Adrenal gland (tissue), 12 donors: Measurements from ENCODE around the gene TMEM271. TPM values are rescaled to one million over a fixed set of nuclear protein-coding genes. Genes with fewer than 3 reads are reported as not detected.

Experiments used
- DNase-seq, 7 donors: peaks; one replicate each; pipeline ENCODE4 v3.0.0-alpha.2; 2019 to 2020
- H3K27ac ChIP-seq, 5 donors: fragments of 200-600 bp; sonication (generic) in 4 of 5; 1 replicate in 3 of 5; 2 replicates in 2 of 5; pipeline versions ENCODE4 v1.5.1 to v1.8.0; 2016 to 2020; ENCODE audit warnings: mild to moderate bottlenecking in 1 of 5
- H3K27me3 ChIP-seq: fragments of 200-600 bp; 2 replicates; pipeline ENCODE4 v1.8.0; 2021
- H3K36me3 ChIP-seq, 2 donors: fragments of 200-600 bp; replicated peaks in 1 of 2; 1 replicate in 1 of 2; 2 replicates in 1 of 2; pipeline versions ENCODE4 v1.5.1 to v1.8.0; 2018 to 2022
- H3K4me1 ChIP-seq, 2 donors: fragments of 200-600 bp; replicated peaks in 1 of 2; 1 replicate in 1 of 2; 2 replicates in 1 of 2; pipeline versions ENCODE4 v1.5.1 to v1.8.0; 2018 to 2021
- H3K4me3 ChIP-seq, 4 donors: fragments of 200-600 bp; sonication (generic) in 3 of 4; one replicate each; pipeline ENCODE4 v1.5.1; 2016 to 2018
- H3K9me3 ChIP-seq, 3 donors: fragments of 200-600 bp; sonication (generic) in 1 of 3; replicated peaks in 1 of 3; 1 replicate in 2 of 3; 2 replicates in 1 of 3; pipeline versions ENCODE4 v1.5.1 to v1.8.0; 2016 to 2021
- POLR2A ChIP-seq, 2 donors: fragments of 450-650 bp; IDR thresholded peaks; one replicate each; pipeline ENCODE4 v1.6.1; 2017; ENCODE audit warnings: antibody characterized with exemption in 2 of 2, mild to moderate bottlenecking in 2 of 2, moderate library complexity in 1 of 2
- WGBS, 4 donors: extraction: QIAGEN DNeasy Blood & Tissue Kit in 2 of 4; methylation state at CpG; one replicate each; pipeline versions ENCODE4 v1.1.5 to v1.1.7; 2013 to 2017; 5-methylcytosine and 5-hydroxymethylcytosine counted together
- intact Hi-C, 2 donors: fragments of 100-400 bp; cut with DNase I; formaldehyde crosslinking; loops; one replicate each; pipeline versions ENCODE4 v1.14.1 to v1.15.0; 2022 to 2023
- polyA plus RNA-seq, 3 donors: library from polyadenylated mRNA; stranded (reverse); fragments of 200-250 nt in 2 of 3; fragments of 350-450 nt in 1 of 3; fragmentation: Illumina TruSeq in 1 of 3; extraction: RNeasy Lipid Tissue Mini Kit (QIAGEN cat#74804) in 1 of 3; gene quantifications; one replicate each; pipeline ENCODE4 v1.2.3, GENCODE V29; 2013 to 2014
- total RNA-seq, 9 donors: library from RNA; depleted of rRNA in 4 of 9; stranded (reverse); fragments of >200 nt in 4 of 9; fragments of 120-200 nt in 1 of 9; fragmentation: NEBNext Ultra II Directional in 1 of 9; extraction: Animal tissue kit (Norgen Biotek cat#: 25700) in 1 of 9; gene quantifications; one replicate each; pipeline versions ENCODE4 v1.1.0 to v1.2.4, GENCODE V29; 2013 to 2023
- TF ChIP-seq, protein P1 (sequence below), 6 experiments: fragments of 450-650 bp in 4 of 6; fragments of 200-600 bp in 2 of 6; sonication (generic) in 1 of 6; IDR thresholded peaks; 1 replicate in 5 of 6; 2 replicates in 1 of 6; pipeline versions ENCODE4 v1.5.1 to v1.8.0; 2016 to 2021; ENCODE audit warnings: antibody characterized with exemption in 6 of 6, mild to moderate bottlenecking in 2 of 6, moderate library complexity in 1 of 6
- donor health status: healthy with polysubstance abuse.
- donor health status: Bipolar disorder and iron deficiency.
- donor health status: DM: yes; HTN: yes; CAD: no.
- donor health status: DM: no; HTN: no; CAD: no.
- donor health status: DM: no; HTN: no; CAD: no.
- donor health status: DM: yes; HTN: yes; CAD: no.

Gene TMEM271
- total and polyA plus RNA-seq, 12 donors: 0.06 to 1.9 (median 0.60) TPM; not detected in 5

GRCh38 chr4:616911-617643 lies 41.0 kb upstream of the TMEM271 start:
- Histone ChIP-seq H3K27me3 (peaks cover 10% of the 10 kb centered on the region), H3K4me3 (no peak overlapping the region), H3K9me3 (no peaks in the 10 kb centered on the region), H3K4me1 (no peaks in the 10 kb centered on the region), H3K27ac (no peak overlapping the region), H3K36me3 (no peaks in the 10 kb centered on the region)
- DNase-seq: no peak
- WGBS, 4 donors: 91 to 97% (median 93%) methylated on average over 15 to 27 of the region's 27 CpGs
- TF ChIP-seq POLR2A (IDR thresholded peaks at IDR 0.05): no peak
- TF ChIP-seq, protein P1, sequence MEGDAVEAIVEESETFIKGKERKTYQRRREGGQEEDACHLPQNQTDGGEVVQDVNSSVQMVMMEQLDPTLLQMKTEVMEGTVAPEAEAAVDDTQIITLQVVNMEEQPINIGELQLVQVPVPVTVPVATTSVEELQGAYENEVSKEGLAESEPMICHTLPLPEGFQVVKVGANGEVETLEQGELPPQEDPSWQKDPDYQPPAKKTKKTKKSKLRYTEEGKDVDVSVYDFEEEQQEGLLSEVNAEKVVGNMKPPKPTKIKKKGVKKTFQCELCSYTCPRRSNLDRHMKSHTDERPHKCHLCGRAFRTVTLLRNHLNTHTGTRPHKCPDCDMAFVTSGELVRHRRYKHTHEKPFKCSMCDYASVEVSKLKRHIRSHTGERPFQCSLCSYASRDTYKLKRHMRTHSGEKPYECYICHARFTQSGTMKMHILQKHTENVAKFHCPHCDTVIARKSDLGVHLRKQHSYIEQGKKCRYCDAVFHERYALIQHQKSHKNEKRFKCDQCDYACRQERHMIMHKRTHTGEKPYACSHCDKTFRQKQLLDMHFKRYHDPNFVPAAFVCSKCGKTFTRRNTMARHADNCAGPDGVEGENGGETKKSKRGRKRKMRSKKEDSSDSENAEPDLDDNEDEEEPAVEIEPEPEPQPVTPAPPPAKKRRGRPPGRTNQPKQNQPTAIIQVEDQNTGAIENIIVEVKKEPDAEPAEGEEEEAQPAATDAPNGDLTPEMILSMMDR (IDR thresholded peaks at IDR 0.05): no peak
- intact Hi-C loops: no loop called here

GRCh38 chr4:616091-616490 lies 40.0 kb upstream of the TMEM271 start:
- Histone ChIP-seq H3K4me3 (no peak overlapping the region), H3K27ac (no peak overlapping the region), H3K4me1 (no peaks in the 10 kb centered on the region), H3K36me3 (no peaks in the 10 kb centered on the region), H3K9me3 (no peaks in the 10 kb centered on the region), H3K27me3 (peaks cover 11% of the 10 kb centered on the region)
- no peak for TF ChIP-seq POLR2A (IDR thresholded peaks at IDR 0.05)
- TF ChIP-seq, protein P1 (IDR thresholded peaks at IDR 0.05): no peak
- WGBS, 4 donors: 63 to 76% (median 71%) methylated on average over 1 of the region's 1 CpG
- DNase-seq: no peak
- intact Hi-C loops: no loop called here

- peaks cover 11% of the 10 kb centered on the region for H3K27me3 ChIP-seq
- intact Hi-C loops: no loop called here
Observed at GRCh38 chr4:613126-613525, 37.0 kb upstream of the TMEM271 start.

GRCh38 chr4:612749-613125 lies 36.6 kb upstream of the TMEM271 start:
- TF ChIP-seq, protein P1 (IDR thresholded peaks at IDR 0.05): no peak
- TF ChIP-seq POLR2A (IDR thresholded peaks at IDR 0.05): no peak
- H3K36me3 ChIP-seq: no peaks in the 10 kb centered on the region
- no peaks in the 10 kb centered on the region for H3K4me1 ChIP-seq
- H3K9me3 ChIP-seq: no peaks in the 10 kb centered on the region
- H3K27me3 ChIP-seq: peaks cover 11% of the 10 kb centered on the region
- H3K27ac ChIP-seq: no peak overlapping the region
- 75 to 85% (median 78%) methylated on average over 6 to 7 of the region's 7 CpGs for WGBS, 4 donors
- DNase-seq: no peak
- no peak overlapping the region for H3K4me3 ChIP-seq
- intact Hi-C loops: no loop called here

More at GRCh38 chr4:613126-613525, 37.0 kb upstream of the TMEM271 start:
- Histone ChIP-seq H3K9me3 (no peaks in the 10 kb centered on the region), H3K4me3 (no peak overlapping the region), H3K4me1 (no peaks in the 10 kb centered on the region), H3K36me3 (no peaks in the 10 kb centered on the region), H3K27ac (no peak overlapping the region)
- WGBS, 4 donors: 71 to 83% (median 77%) methylated on average over 7 to 9 of the region's 9 CpGs
- no peak for TF ChIP-seq POLR2A (IDR thresholded peaks at IDR 0.05)
- TF ChIP-seq, protein P1 (IDR thresholded peaks at IDR 0.05): no peak
- no peak for DNase-seq
